ENCODE results near the gene AKAP10. TPM values are rescaled to one million over a fixed set of nuclear protein-coding genes. Genes with fewer than 3 reads are reported as not detected.

AKAP10 gene
- total RNA-seq, 1 experiment from 2014 or later: 20.2 TPM

GRCh38 chr17:19900809-19901208, 76.8 kb downstream of the AKAP10 start:
- Mint-ChIP-seq H3K27ac (peak overlapping the region in 1 of 3 experiments; percentile 45; a peak in 2 of 7 replicates), H3K36me3 (ENCODE audit: insufficient read depth in 1 of 3, low read depth in 3 of 3) (peaks cover 11 to 51% (median 33%) of the 10 kb centered on the region in 3 experiments; a peak in 6 of 7 replicates), H3K27me3 (ENCODE audit: low read depth) (no peaks in the 10 kb centered on the region), H3K9me3 (no peaks in the 10 kb centered on the region), H3K4me3 (no peak overlapping the region), H3K4me1 (peaks cover 8 to 17% of the 10 kb centered on the region in 2 experiments)
- Histone ChIP-seq H3K9ac (ENCODE audit: extremely low read depth, insufficient read length, low read length) (no peak overlapping the region), H4K20me1 (ENCODE audit: control insufficient read depth, insufficient read depth, insufficient read length) (no peaks in the 10 kb centered on the region), H2BK12ac (ENCODE audit: insufficient read length, low read depth, low read length) (no peak overlapping the region), H3K79me2 (ENCODE audit: insufficient read depth, low read length) (no peaks in the 10 kb centered on the region), H3K4me2 (ENCODE audit: insufficient read depth, insufficient read length, low read length) (no peak overlapping the region), H3K18ac (ENCODE audit: insufficient read length, low read depth, low read length) (no peak overlapping the region), H4K8ac (replicated peaks; ENCODE audit: insufficient read length, low read depth, low read length) (no peak overlapping the region), H3K14ac (ENCODE audit: insufficient read depth, low read length) (no peak overlapping the region), H3K4me1 (ENCODE audit: insufficient read depth, low read length) (no peaks in the 10 kb centered on the region; the same call in 1 of the 2 replicates), H4K91ac (ENCODE audit: insufficient read length, low read depth, low read length) (no peak overlapping the region), H4K5ac (ENCODE audit: insufficient read length, low read depth, low read length) (no peak overlapping the region), H2BK20ac (ENCODE audit: low read depth, low read length, poor library complexity, severe bottlenecking) (no peak overlapping the region), H2BK15ac (ENCODE audit: low read depth, low read length) (no peak overlapping the region), H2BK5ac (ENCODE audit: insufficient read length, low read length) (no peak overlapping the region), H3K56ac (ENCODE audit: insufficient read length, low read depth, low read length) (no peak overlapping the region), H2AK5ac (ENCODE audit: insufficient read length, low read length) (no peak overlapping the region), H3K27ac (ENCODE audit: insufficient read length, low read depth, low read length) (no peak overlapping the region), H3K23me2 (ENCODE audit: insufficient read length, low read depth, low read length, poor library complexity, severe bottlenecking) (no peaks in the 10 kb centered on the region), H3K9me3 (ENCODE audit: control insufficient read depth, low read depth, low read length) (no peaks in the 10 kb centered on the region), H3K23ac (ENCODE audit: insufficient read length, low read depth, low read length) (no peak overlapping the region), H3T11ph (ENCODE audit: low read length) (no peak overlapping the region), H3K4ac (ENCODE audit: low read depth, low read length) (no peak overlapping the region), H3K27me3 (ENCODE audit: insufficient read depth, low read length) (no peaks in the 10 kb centered on the region), H2BK120ac (ENCODE audit: low read depth, low read length, poor library complexity, severe bottlenecking) (no peak overlapping the region), H3K79me1 (ENCODE audit: insufficient read depth, low read depth, low read length, poor library complexity, severe bottlenecking) (no peaks in the 10 kb centered on the region), H2AFZ (ENCODE audit: low read length) (no peak overlapping the region)
- no peak for DNase-seq
- WGBS (ENCODE audit: extremely low coverage, insufficient read length, low lambda C conversion rate): no CpG with 5 or more reads among the region's 2 CpGs
- no peak for TF ChIP-seq CTCF (conservative IDR thresholded peaks at IDR 0.05)
